Neural cell (in vitro differentiated cells): Measurements from ENCODE around the gene RAB40C. TPM values are rescaled to one million over a fixed set of nuclear protein-coding genes. Genes with fewer than 3 reads are reported as not detected.

ENCODE experiments used
- H2AFZ ChIP-seq: fragments of 200-600, 300-800 bp; sonication (generic), shearing (Covaris generic); 2 replicates; pipeline ENCODE4 v1.6.0; 2014; ENCODE audit warnings: low read depth, mild to moderate bottlenecking, antibody characterized with exemption, low read length, moderate library complexity
- H3F3A ChIP-seq: fragments of 200-600 bp; shearing (Covaris generic); 2 replicates; pipeline ENCODE4 v1.6.1; 2016; ENCODE audit warnings: mild to moderate bottlenecking, moderate library complexity, mixed read lengths, antibody characterized with exemption, low read length; ENCODE audit not compliant: insufficient read depth, poor library complexity, severe bottlenecking
- H3K27ac ChIP-seq: fragments of 200-600, 300-800 bp; sonication (generic), shearing (Covaris generic); 2 replicates; pipeline ENCODE4 v1.5.1; 2014; ENCODE audit warnings: mild to moderate bottlenecking, low read length, moderate library complexity
- H3K27me3 ChIP-seq: fragments of 300-800, 200-600 bp; sonication (generic), shearing (Covaris generic); 2 replicates; pipeline ENCODE4 v1.6.0; 2014; ENCODE audit warnings: mild to moderate bottlenecking, low read depth, low read length, moderate library complexity; ENCODE audit not compliant: insufficient read depth
- H3K36me3 ChIP-seq: fragments of 300-800, 200-600 bp; sonication (generic), shearing (Covaris generic); 2 replicates; pipeline ENCODE4 v1.5.1; 2014; ENCODE audit warnings: mild to moderate bottlenecking, antibody characterized with exemption, low read length, moderate library complexity; ENCODE audit not compliant: insufficient read depth
- H3K4me2 ChIP-seq: fragments of 300-800, 200-600 bp; sonication (generic), shearing (Covaris generic); 2 replicates; pipeline ENCODE4 v1.6.0; 2014; ENCODE audit warnings: mild to moderate bottlenecking, low read length
- H3K4me3 ChIP-seq: fragments of 300-800, 200-600 bp; sonication (generic), shearing (Covaris generic); 2 replicates; pipeline ENCODE4 v1.5.1; 2014; ENCODE audit warnings: mild to moderate bottlenecking, low read length, moderate library complexity
- H3K79me2 ChIP-seq: fragments of 200-600 bp; shearing (Covaris generic); replicated peaks from 2 replicates; pipeline ENCODE4 v1.6.0; 2014; ENCODE audit warnings: mild to moderate bottlenecking, low read length, moderate library complexity; ENCODE audit not compliant: insufficient read depth
- H3K9ac ChIP-seq: fragments of 300-800, 200-600 bp; sonication (generic), shearing (Covaris generic); 2 replicates; pipeline ENCODE4 v1.6.1; 2016; ENCODE audit warnings: mild to moderate bottlenecking, low read length, mixed read lengths
- H3K9me2 ChIP-seq: fragments of 200-600 bp; shearing (Covaris generic); 2 replicates; pipeline ENCODE4 v1.6.1; 2016; ENCODE audit warnings: mild to moderate bottlenecking, low read length, mixed read lengths; ENCODE audit not compliant: insufficient read depth
- H3K9me3 ChIP-seq: fragments of 200-600, 300-800 bp; sonication (generic), shearing (Covaris generic); 2 replicates; pipeline ENCODE4 v1.6.1; 2016; ENCODE audit warnings: mild to moderate bottlenecking, mixed run types, low read length, moderate library complexity, mixed read lengths
- H4K20me1 ChIP-seq: fragments of 200-600 bp; shearing (Covaris generic); 2 replicates; pipeline ENCODE4 v1.6.1; 2016; ENCODE audit warnings: mild to moderate bottlenecking, mixed run types; ENCODE audit not compliant: insufficient read depth
- EP300 ChIP-seq: fragments of 450-650 bp; conservative IDR thresholded peaks from 2 replicates; pipeline ENCODE4 v1.6.1; 2014; ENCODE audit warnings: antibody characterized with exemption, mild to moderate bottlenecking, moderate library complexity; ENCODE audit not compliant: poor library complexity, severe bottlenecking
- EZH2 ChIP-seq: fragments of 200-600, 300-800 bp; shearing (Covaris generic), sonication (generic); IDR thresholded peaks from 2 replicates; pipeline ENCODE4 v1.6.1; 2014; ENCODE audit warnings: antibody characterized with exemption, low read length, borderline replicate concordance, mild to moderate bottlenecking; ENCODE audit not compliant: insufficient read depth, poor library complexity, severe bottlenecking
- MXI1 ChIP-seq: fragments of 450-650 bp; conservative IDR thresholded peaks from 2 replicates; pipeline ENCODE4 v1.6.1; 2014; ENCODE audit warnings: antibody characterized with exemption, mild to moderate bottlenecking; ENCODE audit not compliant: poor library complexity, severe bottlenecking
- POLR2AphosphoS5 ChIP-seq: IDR thresholded peaks from 2 replicates; pipeline ENCODE4 v1.6.1; 2012
- RAD21 ChIP-seq: fragments of 450-650 bp; conservative IDR thresholded peaks from 2 replicates; pipeline ENCODE4 v1.6.1; 2014; ENCODE audit warnings: antibody characterized with exemption, mild to moderate bottlenecking, moderate library complexity
- SMC3 ChIP-seq: fragments of 450-650 bp; conservative IDR thresholded peaks from 2 replicates; pipeline ENCODE4 v1.6.1; 2014; ENCODE audit warnings: antibody characterized with exemption, mild to moderate bottlenecking, moderate library complexity; ENCODE audit not compliant: poor library complexity
- TAF1 ChIP-seq: IDR thresholded peaks from 2 replicates; pipeline ENCODE4 v1.6.1; 2012; ENCODE audit warnings: low read depth
- polyA plus RNA-seq: library from polyadenylated mRNA; depleted of rRNA; stranded (reverse); fragments of >200 nt; gene quantifications from 2 replicates; pipeline ENCODE4 v1.2.3, GENCODE V29; 2014
- TF ChIP-seq, protein P1 (sequence below): IDR thresholded peaks from 2 replicates; pipeline ENCODE4 v1.6.1; 2012; ENCODE audit warnings: borderline replicate concordance
- TF ChIP-seq, protein P2 (sequence below): fragments of 450-650 bp; IDR thresholded peaks from 2 replicates; pipeline ENCODE4 v1.5.1; 2014; ENCODE audit warnings: antibody characterized with exemption, mild to moderate bottlenecking, moderate library complexity; ENCODE audit not compliant: poor library complexity, severe bottlenecking

Gene RAB40C
- polyA plus RNA-seq, 1 donor from 2014 or later: 40.7 TPM

DNA sequence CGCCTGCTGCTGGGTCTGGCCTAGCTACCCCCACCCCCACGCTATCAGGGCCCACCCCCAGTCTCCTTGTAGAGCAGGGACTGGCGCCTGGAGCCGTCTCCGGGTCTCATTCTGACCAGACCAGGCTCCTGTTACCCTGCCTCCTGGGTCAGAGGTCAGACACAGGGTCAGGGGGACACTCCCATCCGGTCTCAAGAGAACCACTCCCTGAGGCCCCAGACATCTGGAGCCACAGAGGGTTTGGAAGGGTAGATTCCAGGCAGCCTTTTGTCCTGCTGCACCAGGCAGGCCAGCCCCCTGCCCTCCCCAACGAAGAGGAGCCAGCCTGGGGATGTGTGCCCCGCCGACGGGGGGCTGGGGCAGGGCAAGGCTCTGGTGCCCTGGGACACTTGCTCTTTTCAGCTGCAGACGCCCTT is 40.0 kb downstream of the RAB40C start:
- Histone ChIP-seq H4K20me1 (no peaks in the 10 kb centered on the region), H3K9me2 (no peaks in the 10 kb centered on the region), H3K9me3 (no peaks in the 10 kb centered on the region), H3K27me3 (no peaks in the 10 kb centered on the region), H3K27ac (no peak overlapping the region), H3K79me2 (no peaks in the 10 kb centered on the region), H3K9ac (no peak overlapping the region), H3K4me2 (no peak overlapping the region), H2AFZ (no peak overlapping the region), H3K36me3 (no peaks in the 10 kb centered on the region), H3K4me3 (no peak overlapping the region), H3F3A (no peaks in the 10 kb centered on the region)
- TF ChIP-seq TAF1 (no peak), EZH2 (no peak), EP300 (no peak), MXI1 (no peak), SMC3 (no peak), RAD21 (no peak), POLR2AphosphoS5 (no peak)
- TF ChIP-seq, protein P1, sequence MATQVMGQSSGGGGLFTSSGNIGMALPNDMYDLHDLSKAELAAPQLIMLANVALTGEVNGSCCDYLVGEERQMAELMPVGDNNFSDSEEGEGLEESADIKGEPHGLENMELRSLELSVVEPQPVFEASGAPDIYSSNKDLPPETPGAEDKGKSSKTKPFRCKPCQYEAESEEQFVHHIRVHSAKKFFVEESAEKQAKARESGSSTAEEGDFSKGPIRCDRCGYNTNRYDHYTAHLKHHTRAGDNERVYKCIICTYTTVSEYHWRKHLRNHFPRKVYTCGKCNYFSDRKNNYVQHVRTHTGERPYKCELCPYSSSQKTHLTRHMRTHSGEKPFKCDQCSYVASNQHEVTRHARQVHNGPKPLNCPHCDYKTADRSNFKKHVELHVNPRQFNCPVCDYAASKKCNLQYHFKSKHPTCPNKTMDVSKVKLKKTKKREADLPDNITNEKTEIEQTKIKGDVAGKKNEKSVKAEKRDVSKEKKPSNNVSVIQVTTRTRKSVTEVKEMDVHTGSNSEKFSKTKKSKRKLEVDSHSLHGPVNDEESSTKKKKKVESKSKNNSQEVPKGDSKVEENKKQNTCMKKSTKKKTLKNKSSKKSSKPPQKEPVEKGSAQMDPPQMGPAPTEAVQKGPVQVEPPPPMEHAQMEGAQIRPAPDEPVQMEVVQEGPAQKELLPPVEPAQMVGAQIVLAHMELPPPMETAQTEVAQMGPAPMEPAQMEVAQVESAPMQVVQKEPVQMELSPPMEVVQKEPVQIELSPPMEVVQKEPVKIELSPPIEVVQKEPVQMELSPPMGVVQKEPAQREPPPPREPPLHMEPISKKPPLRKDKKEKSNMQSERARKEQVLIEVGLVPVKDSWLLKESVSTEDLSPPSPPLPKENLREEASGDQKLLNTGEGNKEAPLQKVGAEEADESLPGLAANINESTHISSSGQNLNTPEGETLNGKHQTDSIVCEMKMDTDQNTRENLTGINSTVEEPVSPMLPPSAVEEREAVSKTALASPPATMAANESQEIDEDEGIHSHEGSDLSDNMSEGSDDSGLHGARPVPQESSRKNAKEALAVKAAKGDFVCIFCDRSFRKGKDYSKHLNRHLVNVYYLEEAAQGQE: no peak
- TF ChIP-seq, protein P2, sequence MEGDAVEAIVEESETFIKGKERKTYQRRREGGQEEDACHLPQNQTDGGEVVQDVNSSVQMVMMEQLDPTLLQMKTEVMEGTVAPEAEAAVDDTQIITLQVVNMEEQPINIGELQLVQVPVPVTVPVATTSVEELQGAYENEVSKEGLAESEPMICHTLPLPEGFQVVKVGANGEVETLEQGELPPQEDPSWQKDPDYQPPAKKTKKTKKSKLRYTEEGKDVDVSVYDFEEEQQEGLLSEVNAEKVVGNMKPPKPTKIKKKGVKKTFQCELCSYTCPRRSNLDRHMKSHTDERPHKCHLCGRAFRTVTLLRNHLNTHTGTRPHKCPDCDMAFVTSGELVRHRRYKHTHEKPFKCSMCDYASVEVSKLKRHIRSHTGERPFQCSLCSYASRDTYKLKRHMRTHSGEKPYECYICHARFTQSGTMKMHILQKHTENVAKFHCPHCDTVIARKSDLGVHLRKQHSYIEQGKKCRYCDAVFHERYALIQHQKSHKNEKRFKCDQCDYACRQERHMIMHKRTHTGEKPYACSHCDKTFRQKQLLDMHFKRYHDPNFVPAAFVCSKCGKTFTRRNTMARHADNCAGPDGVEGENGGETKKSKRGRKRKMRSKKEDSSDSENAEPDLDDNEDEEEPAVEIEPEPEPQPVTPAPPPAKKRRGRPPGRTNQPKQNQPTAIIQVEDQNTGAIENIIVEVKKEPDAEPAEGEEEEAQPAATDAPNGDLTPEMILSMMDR: no peak

DNA sequence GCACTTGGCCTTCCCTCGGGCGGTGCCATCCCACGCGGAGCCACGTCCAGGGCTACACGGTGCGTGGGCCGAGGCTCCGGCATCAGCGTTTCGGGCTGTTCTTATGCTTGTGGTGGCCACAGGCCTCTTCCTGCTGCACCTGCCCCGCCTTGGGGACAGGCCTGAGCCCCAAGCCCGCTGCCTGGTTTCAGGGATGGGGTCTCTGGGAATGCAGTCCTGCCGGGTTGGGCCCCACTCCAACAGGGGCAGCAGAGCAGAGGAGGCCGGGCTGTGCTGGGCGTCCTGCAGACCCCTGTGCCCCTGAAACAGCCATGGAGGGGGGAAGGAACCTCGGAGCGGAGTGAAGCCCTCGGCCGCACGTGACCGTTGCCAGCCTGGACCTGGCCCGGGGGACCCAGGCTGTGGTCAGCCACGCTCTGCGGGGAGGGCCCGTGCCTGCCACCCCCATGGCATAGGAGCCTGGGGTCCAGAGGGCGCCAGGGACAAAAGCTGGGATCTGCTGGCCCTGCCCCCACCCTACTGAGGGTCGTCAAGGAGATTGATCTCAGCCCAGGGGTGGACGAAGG is 40.5 kb downstream of the RAB40C start:
- H3K9me2 ChIP-seq: no peaks in the 10 kb centered on the region
- no peaks in the 10 kb centered on the region for H3F3A ChIP-seq
- H3K27ac ChIP-seq: no peak overlapping the region
- no peak overlapping the region for H3K4me2 ChIP-seq
- H3K79me2 ChIP-seq: no peaks in the 10 kb centered on the region
- H2AFZ ChIP-seq: no peak overlapping the region
- no peaks in the 10 kb centered on the region for H4K20me1 ChIP-seq
- H3K27me3 ChIP-seq: no peaks in the 10 kb centered on the region
- H3K36me3 ChIP-seq: no peaks in the 10 kb centered on the region
- TF ChIP-seq, protein P2: no peak
- TF ChIP-seq, protein P1: no peak
- no peak for TF ChIP-seq MXI1
- TF ChIP-seq SMC3: no peak
- no peak for TF ChIP-seq POLR2AphosphoS5
- no peak for TF ChIP-seq EZH2
- no peak for TF ChIP-seq TAF1
- no peak for TF ChIP-seq RAD21
- no peak for TF ChIP-seq EP300
- H3K9me3 ChIP-seq: no peaks in the 10 kb centered on the region
- H3K4me3 ChIP-seq: no peak overlapping the region
- no peak overlapping the region for H3K9ac ChIP-seq
